HEK293T (cell line): ENCODE measurements around the gene KIAA1755.

Source experiments
- BHLHE40 ChIP-seq: fragments of 450-650 bp; IDR thresholded peaks from 2 replicates; pipeline ENCODE4 v1.6.1; 2016; ENCODE audit warnings: mild to moderate bottlenecking, moderate library complexity, borderline replicate concordance
- ELF4 ChIP-seq: fragments of 450-650 bp; IDR thresholded peaks from 2 replicates; pipeline ENCODE4 v1.6.1; 2017; ENCODE audit warnings: antibody characterized with exemption
- FOXA1 ChIP-seq: fragments of 450-650 bp; IDR thresholded peaks from 2 replicates; pipeline ENCODE4 v1.6.1; 2016; ENCODE audit warnings: mild to moderate bottlenecking
- FOXK2 ChIP-seq: fragments of 450-650 bp; IDR thresholded peaks from 2 replicates; pipeline ENCODE4 v1.6.1; 2016; ENCODE audit warnings: mild to moderate bottlenecking
- ZNF384 ChIP-seq: fragments of 450-650 bp; IDR thresholded peaks from 2 replicates; pipeline ENCODE4 v1.6.1; 2016

GRCh38 chr20:38241201-38241600, 19.3 kb downstream of the KIAA1755 start:
- TF ChIP-seq ELF4: no peak
- TF ChIP-seq FOXK2: no peak
- TF ChIP-seq BHLHE40: no peak
- no peak for TF ChIP-seq ZNF384
- no peak for TF ChIP-seq FOXA1
